Natural killer cell (primary cell): ENCODE results near the gene IFI35. TPM values are rescaled to one million over a fixed set of nuclear protein-coding genes. Genes with fewer than 3 reads are reported as not detected.

ENCODE experiments used
- ATAC-seq, 3 donors: fragments of 150-1000 bp in 2 of 3; fragments of 200-7000 bp in 1 of 3; cut with Tn5 transposase; 1 replicate in 1 of 3; 2 replicates in 2 of 3; pipeline ENCODE4 v1.10.0; 2021; ENCODE audit warnings: mild to moderate bottlenecking in 2 of 3, moderate library complexity in 2 of 3
- DNase-seq, 2 donors: peaks; one replicate each; pipeline versions ENCODE4 v3.0.0 to v3.0.0-alpha.2; 2013 to 2021; ENCODE audit warnings: mixed read lengths in 1 of 2
- H3K27ac ChIP-seq: one replicate; pipeline ENCODE4 v1.5.1; 2013; ENCODE audit warnings: mild to moderate bottlenecking, low read length
- H3K27me3 ChIP-seq: one replicate; pipeline ENCODE4 v1.6.1; 2013; ENCODE audit warnings: low read length; ENCODE audit not compliant: control insufficient read depth, insufficient read depth
- H3K36me3 ChIP-seq: one replicate; pipeline ENCODE4 v1.6.1; 2013; ENCODE audit warnings: low read length; ENCODE audit not compliant: control insufficient read depth, insufficient read depth
- H3K4me1 ChIP-seq: one replicate; pipeline ENCODE4 v1.6.1; 2013; ENCODE audit warnings: low read length; ENCODE audit not compliant: control insufficient read depth, insufficient read depth
- H3K4me3 ChIP-seq: one replicate; pipeline ENCODE4 v1.5.1; 2013; ENCODE audit warnings: low read length
- H3K9me3 ChIP-seq: one replicate; pipeline ENCODE4 v1.6.1; 2013; ENCODE audit warnings: low read length; ENCODE audit not compliant: control insufficient read depth, insufficient read depth
- H3K27ac Mint-ChIP-seq, 2 donors: one replicate each; pipeline ENCODE4 v1.8.0; 2022; ENCODE audit warnings: mild to moderate bottlenecking in 2 of 2, mixed read lengths in 2 of 2, moderate library complexity in 1 of 2
- H3K27me3 Mint-ChIP-seq, 2 donors: one replicate each; pipeline ENCODE4 v1.8.0; 2022; ENCODE audit warnings: low read depth in 2 of 2, mixed read lengths in 2 of 2
- H3K36me3 Mint-ChIP-seq: one replicate; pipeline ENCODE4 v1.8.0; 2022; ENCODE audit warnings: mixed read lengths
- H3K4me1 Mint-ChIP-seq, 2 donors: one replicate each; pipeline ENCODE4 v1.8.0; 2022; ENCODE audit warnings: mixed read lengths in 2 of 2
- H3K4me3 Mint-ChIP-seq: one replicate; pipeline ENCODE4 v1.8.0; 2022; ENCODE audit warnings: mild to moderate bottlenecking, moderate library complexity, mixed read lengths
- H3K9me3 Mint-ChIP-seq, 2 donors: one replicate each; pipeline ENCODE4 v1.8.0; 2022; ENCODE audit warnings: mixed read lengths in 2 of 2
- WGBS: methylation state at CpG from one replicate; pipeline ENCODE4 v1.1.7; 2013; ENCODE audit warnings: missing lambda C conversion rate; ENCODE audit not compliant: insufficient coverage; 5-methylcytosine and 5-hydroxymethylcytosine counted together
- intact Hi-C: fragments of 100-400 bp; cut with micrococcal nuclease; formaldehyde crosslinking; loops from one replicate; pipeline ENCODE4 v1.14.2; 2022
- total RNA-seq, 4 donors: library from RNA; stranded (reverse); fragments of 120-200 nt in 1 of 4; gene quantifications; one replicate each; pipeline versions ENCODE4 v1.2.3 to v1.2.4, GENCODE V29; 2013 to 2022
- TF ChIP-seq, protein P1 (sequence below): fragments of 200-600 bp; IDR thresholded peaks from one replicate; pipeline ENCODE4 v1.8.0; 2022; ENCODE audit warnings: antibody characterized with exemption

IFI35 gene
- total RNA-seq, 3 donors from 2014 or later (not counting 1 experiment from before 2014, with no cell fraction given), result 50.0 to 66.8 (median 59.4) TPM

DNA sequence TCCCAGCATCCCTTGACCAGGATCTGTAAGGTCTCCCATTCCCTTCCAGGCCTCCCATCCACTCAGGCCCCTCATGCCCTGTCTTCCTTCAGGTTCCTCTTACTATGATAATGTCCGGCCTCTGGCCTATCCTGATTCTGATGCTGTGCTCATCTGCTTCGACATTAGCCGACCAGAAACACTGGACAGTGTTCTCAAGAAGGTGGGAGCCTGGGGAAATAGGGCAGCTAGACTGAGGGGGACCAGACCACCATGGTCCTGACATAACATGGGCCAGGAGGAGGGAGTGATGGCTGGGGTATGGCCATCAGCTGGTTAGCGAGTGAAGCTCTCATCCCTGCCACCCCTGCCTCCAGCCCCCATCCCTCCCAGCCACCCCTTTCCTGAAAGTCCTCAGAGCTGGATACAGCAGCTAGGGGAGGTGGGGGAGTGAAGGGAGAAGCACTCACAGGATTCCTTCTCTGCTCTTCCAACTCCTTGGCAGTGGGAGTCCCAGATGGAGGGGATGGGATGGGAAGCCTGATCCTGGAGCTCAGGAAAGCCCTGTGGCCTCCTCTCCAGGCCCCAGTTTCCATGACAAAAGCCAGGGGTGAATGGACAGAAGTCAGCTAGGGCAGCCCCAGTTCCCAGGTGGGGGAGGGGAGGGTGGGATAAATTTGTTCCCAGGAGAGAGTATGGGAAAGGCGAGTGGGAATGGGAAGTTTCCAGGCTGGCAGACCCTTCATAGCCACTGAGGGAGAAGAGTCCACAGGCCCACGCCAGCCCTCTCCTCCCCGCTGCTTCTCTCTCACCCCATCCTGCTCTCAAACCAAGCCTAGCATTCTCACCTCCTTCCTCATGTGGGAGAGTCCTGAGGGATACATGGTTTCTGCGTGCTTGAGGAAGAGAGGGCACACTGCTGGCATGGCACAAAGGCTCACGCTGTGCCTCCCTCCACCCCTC, 20.8 kb downstream of the IFI35 start:
- Histone ChIP-seq H3K36me3 (no peaks in the 10 kb centered on the region), H3K27me3 (no peaks in the 10 kb centered on the region), H3K4me1 (peaks cover 23% of the 10 kb centered on the region), H3K4me3 (no peak overlapping the region), H3K27ac (no peak overlapping the region), H3K9me3 (no peaks in the 10 kb centered on the region)
- no peaks in the 10 kb centered on the region for H3K9me3 Mint-ChIP-seq
- H3K4me1 Mint-ChIP-seq, result peaks cover 10 to 14% of the 10 kb centered on the region in 2 donors
- no peak for DNase-seq
- no peaks in the 10 kb centered on the region for H3K27me3 Mint-ChIP-seq
- WGBS, result 92% methylated on average over 7 of the region's 9 CpGs
- intact Hi-C loops, result loop anchor here (10.0 kb wide), 3 partner anchors 97 to 337 kb away; partner anchors contain the start of gene BRCA1
- peak overlapping the region in 1 of 2 donors; percentile 54 for H3K27ac Mint-ChIP-seq
- TF ChIP-seq, protein P1, sequence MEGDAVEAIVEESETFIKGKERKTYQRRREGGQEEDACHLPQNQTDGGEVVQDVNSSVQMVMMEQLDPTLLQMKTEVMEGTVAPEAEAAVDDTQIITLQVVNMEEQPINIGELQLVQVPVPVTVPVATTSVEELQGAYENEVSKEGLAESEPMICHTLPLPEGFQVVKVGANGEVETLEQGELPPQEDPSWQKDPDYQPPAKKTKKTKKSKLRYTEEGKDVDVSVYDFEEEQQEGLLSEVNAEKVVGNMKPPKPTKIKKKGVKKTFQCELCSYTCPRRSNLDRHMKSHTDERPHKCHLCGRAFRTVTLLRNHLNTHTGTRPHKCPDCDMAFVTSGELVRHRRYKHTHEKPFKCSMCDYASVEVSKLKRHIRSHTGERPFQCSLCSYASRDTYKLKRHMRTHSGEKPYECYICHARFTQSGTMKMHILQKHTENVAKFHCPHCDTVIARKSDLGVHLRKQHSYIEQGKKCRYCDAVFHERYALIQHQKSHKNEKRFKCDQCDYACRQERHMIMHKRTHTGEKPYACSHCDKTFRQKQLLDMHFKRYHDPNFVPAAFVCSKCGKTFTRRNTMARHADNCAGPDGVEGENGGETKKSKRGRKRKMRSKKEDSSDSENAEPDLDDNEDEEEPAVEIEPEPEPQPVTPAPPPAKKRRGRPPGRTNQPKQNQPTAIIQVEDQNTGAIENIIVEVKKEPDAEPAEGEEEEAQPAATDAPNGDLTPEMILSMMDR, result no peak
- no peaks in the 10 kb centered on the region for H3K36me3 Mint-ChIP-seq
- peak overlapping the region; percentile 54 for H3K4me3 Mint-ChIP-seq
- ATAC-seq, result no peak

DNA sequence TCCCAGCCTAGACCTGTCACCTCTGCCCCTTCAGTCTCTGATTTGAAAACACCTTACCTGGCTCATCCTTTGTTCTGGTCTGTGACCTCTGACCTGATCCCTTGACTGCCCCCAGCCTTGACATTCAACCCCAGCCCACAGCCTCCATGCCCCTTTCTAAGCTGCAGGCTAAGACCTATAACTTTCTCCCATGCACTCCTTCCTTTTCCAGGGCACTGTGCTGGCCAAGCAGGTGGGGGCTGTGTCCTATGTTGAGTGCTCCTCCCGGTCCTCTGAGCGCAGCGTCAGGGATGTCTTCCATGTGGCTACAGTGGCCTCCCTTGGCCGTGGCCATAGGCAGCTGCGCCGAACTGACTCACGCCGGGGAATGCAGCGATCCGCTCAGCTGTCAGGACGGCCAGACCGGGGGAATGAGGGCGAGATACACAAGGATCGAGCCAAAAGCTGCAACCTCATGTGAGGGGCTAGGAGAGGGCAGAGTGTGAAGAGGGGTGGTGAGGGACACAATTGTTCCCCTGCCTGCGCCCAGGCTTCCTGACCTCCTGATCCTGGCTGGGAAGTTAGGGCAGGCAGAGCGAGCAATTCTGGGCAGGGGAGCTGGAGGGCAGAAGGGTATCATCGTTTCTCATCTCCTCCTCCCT, 21.8 kb downstream of the IFI35 start:
- Mint-ChIP-seq H3K9me3 (no peaks in the 10 kb centered on the region), H3K4me3 (no peak overlapping the region), H3K4me1 (peaks cover 10 to 14% of the 10 kb centered on the region in 2 donors), H3K27ac (peak overlapping the region in 1 of 2 donors; percentile 54), H3K27me3 (no peaks in the 10 kb centered on the region), H3K36me3 (no peaks in the 10 kb centered on the region)
- Histone ChIP-seq H3K4me1 (peaks cover 16% of the 10 kb centered on the region), H3K27me3 (no peaks in the 10 kb centered on the region), H3K27ac (no peak overlapping the region), H3K9me3 (no peaks in the 10 kb centered on the region), H3K36me3 (no peaks in the 10 kb centered on the region), H3K4me3 (no peak overlapping the region)
- intact Hi-C loops, result loop anchor here (10.0 kb wide), 3 partner anchors 96 to 336 kb away; partner anchors contain the start of gene BRCA1
- DNase-seq (no peak), ATAC-seq (no peak)
- 94% methylated on average over 15 of the region's 17 CpGs for WGBS
- TF ChIP-seq, protein P1, result no peak

DNA sequence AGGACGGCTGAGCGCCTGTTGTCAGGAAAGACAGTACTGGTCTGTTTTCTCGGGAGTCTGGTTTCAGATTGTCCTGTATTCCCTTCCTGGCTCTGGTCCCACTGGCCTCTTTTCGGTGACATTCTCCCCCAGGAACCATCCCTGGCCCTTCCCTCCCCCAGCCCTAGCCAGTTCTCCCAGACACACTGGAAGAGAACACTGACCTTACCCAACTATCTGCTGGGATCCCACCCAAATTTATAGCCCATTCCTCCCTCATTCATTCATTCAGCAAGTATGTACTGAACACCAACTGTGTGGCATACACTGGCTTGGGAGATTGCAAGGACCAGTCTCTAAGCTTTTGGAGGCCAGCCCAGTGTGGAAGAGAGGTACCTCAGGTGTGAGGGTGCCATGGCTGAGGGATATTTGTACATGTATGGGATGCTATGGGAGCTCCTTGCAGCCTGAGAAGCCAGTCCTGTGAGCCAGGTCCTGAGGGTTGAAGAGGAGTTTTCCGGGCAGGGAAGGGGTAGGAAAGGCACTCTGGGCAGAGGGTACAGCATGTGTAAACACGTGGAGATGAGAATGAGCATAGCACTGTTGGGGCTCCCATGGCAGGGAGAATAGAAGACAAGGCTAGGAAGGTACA, 23.7 kb downstream of the IFI35 start:
- Histone ChIP-seq H3K36me3 (no peaks in the 10 kb centered on the region), H3K4me3 (no peak overlapping the region), H3K27ac (no peak overlapping the region), H3K27me3 (no peaks in the 10 kb centered on the region), H3K9me3 (no peaks in the 10 kb centered on the region), H3K4me1 (peaks cover 2% of the 10 kb centered on the region)
- 84% methylated on average over 6 of the region's 6 CpGs for WGBS
- DNase-seq, result no peak
- Mint-ChIP-seq H3K9me3 (no peaks in the 10 kb centered on the region), H3K4me3 (no peak overlapping the region), H3K27ac (no peak overlapping the region), H3K4me1 (peaks cover 0 to 4% of the 10 kb centered on the region in 2 donors), H3K27me3 (no peaks in the 10 kb centered on the region), H3K36me3 (no peaks in the 10 kb centered on the region)
- TF ChIP-seq, protein P1, result no peak
- no peak for ATAC-seq
- intact Hi-C loops, result loop anchor here (5.0 kb wide), 1 partner anchor 52 kb away; no protein-coding TSS in a partner anchor
